ENCODE data around the gene BTN1A1.
A peak's percentile ranks its signal among the peaks of the same experiment; 100 is the strongest.
"Not testable (repeated sequence)": the region's sequence is repeated elsewhere in the genome, so short reads cannot be mapped to it uniquely, and the experiment has no call there.

BTN1A1 gene, protein sequence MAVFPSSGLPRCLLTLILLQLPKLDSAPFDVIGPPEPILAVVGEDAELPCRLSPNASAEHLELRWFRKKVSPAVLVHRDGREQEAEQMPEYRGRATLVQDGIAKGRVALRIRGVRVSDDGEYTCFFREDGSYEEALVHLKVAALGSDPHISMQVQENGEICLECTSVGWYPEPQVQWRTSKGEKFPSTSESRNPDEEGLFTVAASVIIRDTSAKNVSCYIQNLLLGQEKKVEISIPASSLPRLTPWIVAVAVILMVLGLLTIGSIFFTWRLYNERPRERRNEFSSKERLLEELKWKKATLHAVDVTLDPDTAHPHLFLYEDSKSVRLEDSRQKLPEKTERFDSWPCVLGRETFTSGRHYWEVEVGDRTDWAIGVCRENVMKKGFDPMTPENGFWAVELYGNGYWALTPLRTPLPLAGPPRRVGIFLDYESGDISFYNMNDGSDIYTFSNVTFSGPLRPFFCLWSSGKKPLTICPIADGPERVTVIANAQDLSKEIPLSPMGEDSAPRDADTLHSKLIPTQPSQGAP

DNA sequence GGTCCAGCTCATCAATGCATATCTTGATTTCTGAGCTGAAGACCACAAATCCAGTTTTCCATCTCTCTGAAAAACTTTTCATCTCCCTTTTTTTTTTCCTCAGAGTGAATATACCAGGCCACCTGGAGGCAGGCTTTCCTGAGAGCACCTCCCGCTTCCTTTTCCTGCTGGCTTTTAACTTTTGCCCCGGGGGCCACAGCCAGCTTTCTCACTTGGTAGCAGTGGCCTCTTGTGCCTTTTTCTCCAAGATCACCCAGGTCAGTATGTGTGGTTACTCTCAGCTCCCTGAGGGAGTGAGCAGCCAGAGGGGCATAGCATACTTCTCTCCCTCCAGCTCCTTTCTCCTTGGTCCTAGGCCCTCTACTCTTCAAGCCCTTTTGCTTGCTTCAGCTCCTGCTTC, at the start of gene BTN1A1:
Gene BTN1A1 (plus strand): TSS at position 202 of the 400 bp plus-strand sequence. CDS start 984 bp downstream, outside the sequence.
- no peak for DNase-seq

DNA sequence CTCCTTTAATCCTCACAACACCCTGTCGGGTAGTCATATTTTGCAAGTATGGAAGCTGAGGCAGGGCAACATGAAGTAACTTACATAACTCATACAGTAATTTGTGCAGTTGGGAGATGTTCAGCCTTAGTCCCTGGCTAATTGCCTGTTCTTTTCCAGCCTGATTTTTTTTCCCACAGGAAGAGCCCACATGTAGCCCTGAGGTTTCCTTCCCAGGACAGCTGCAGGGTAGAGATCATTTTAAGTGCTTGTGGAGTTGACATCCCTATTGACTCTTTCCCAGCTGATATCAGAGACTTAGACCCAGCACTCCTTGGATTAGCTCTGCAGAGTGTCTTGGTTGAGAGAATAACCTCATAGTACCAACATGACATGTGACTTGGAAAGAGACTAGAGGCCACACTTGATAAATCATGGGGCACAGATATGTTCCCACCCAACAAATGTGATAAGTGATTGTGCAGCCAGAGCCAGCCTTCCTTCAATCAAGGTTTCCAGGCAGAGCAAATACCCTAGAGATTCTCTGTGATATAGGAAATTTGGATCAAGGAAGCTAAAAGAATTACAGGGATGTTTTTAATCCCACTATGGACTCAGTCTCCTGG, 47.4 kb upstream of the BTN1A1 start:
- no peak for DNase-seq

DNA sequence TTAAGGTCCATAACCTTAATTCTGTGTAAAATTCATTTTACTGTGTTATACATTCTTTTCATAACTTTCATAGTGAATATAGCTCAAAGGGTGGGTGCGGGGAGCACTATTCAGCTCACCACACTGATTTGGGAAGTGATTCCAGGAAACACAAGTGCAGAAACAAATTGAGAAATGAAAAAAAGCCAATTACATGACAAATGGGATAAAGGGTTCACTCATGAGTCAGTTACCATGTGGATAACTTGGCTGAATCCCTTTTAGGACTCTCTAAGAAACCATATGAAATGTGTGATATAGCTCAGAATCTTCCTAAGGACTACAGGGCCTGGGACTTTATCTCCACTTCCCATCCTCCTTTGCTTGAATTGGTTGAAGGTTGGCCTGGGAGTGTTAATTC, 45.5 kb upstream of the BTN1A1 start:
- DNase-seq, result no peak

DNA sequence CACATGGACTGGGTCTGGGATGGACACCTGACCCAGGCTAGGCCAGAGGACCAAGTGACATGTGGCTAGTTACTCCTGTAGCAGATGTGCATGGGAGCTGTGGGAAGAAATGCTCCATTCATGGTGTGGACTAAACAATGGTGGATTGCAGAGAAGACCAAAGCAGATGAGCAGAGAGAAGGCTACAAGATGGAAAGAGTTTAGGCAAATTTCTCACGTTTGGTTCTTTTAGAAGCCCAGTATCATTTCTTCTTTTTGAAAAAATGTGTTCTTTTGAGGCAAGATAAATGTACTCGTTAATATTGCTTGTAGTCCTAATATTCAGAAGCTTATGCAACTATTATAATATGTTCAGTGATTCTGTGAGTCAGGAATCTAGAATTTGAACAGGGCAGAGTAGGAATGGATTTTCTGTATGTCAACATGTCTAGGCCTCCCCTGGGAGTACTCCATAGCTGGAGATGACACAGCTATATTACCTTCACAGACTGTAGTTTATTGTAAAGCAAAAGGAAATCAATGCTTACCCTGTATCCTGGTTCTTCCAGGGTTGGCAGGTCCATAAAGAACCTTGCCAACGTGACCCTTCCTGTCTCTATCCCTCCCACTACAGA, 44.6 kb upstream of the BTN1A1 start:
- DNase-seq, result no peak

DNA sequence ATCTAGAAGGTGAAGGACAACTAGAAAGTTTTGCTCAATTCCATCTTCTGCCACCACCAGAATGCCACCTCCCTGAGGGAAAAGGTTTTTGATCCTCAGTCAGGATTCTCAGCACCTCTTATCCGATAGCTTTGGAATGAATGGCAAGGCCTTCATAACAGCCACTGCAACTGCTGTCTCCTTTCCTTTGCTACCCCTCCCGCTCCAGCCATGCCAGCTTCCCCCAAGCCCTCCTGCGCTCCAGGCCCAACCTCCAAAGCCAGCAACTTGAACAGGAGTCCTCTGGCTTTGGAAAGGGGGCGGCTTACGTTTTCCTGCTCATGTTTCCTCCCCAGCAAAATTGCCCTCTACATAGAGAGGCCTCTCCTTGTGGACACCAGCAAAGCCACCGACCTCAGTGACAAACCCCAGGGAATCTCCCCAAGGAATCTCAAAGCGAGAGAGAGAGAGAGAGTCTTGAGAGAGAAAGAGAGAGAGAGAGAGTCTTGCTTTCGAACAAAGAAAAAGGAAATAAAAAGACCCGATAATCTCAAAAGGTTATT, 42.8 kb upstream of the BTN1A1 start:
- no peak for DNase-seq

DNA sequence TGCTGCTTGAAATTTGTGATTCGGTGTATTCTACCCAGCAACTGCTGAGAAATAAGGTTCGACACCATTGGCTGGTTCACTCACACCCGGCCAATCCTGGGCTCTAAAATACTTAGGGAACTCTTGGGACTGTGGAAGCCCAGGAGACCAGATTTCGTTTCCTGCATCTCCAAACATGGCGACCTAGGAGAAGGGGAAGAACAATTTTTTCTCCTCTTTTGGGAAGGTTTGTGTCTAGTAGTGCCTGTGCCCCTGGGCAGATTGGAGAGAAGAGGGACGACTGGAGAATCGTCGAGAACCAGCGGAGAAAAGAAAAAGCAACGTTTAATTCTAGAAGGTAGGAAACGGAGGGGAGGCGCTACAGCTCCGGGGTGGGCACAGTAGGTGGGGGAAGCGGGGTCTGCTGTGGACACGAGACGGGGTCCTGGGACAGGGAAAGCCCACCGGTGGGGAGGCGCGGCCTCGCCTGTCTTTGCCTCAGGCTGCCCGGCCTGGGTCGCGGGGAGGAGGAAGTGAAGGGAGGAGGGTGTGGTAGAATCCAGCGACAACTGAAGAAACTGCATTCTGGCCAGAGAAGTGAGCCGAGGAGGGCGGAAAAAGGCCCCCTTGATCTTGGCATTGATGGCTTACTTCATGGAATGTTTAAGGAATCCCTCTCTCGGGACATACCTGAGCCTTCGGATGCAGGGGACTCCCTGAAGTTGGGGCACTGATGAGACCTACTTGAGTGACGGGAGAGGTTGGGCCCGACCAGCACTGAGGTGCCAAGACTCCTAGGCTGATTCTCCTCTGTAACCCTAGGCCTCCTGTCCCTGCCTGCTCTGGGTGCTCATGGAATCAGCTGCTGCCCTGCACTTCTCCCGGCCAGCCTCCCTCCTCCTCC, 42.1 kb upstream of the BTN1A1 start, which contains the start of gene BTN2A1:
Gene BTN2A1 (plus strand): TSS at position 150 of the 883 bp plus-strand sequence. CDS start 682 bp downstream, at position 832.
- peak; percentile 73 for DNase-seq

DNA sequence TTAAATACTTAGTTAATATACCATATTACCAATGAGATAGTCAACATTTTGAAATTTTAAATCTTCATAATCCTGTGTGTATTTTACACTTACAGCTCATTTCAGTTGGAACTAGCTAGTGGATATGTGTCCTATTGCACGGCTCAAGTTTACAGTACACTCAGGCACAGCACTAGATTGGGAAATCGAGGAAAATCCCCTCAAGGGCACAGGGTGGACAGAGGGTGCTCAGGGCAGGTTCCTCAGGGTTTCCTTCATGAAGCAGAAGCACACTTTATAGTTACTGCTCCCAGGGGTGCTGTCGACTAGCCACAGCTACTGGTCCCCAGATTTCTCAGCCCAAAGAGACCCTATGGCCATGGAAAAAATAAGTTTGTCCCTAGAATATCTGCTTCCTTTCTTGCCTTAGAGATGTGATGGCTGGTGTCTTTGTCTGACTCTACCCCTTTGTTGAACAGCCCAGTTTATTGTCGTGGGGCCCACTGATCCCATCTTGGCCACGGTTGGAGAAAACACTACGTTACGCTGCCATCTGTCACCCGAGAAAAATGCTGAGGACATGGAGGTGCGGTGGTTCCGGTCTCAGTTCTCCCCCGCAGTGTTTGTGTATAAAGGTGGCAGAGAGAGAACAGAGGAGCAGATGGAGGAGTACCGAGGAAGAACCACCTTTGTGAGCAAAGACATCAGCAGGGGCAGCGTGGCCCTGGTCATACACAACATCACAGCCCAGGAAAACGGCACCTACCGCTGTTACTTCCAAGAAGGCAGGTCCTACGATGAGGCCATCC, 40.9 kb upstream of the BTN1A1 start:
- no peak for DNase-seq

DNA sequence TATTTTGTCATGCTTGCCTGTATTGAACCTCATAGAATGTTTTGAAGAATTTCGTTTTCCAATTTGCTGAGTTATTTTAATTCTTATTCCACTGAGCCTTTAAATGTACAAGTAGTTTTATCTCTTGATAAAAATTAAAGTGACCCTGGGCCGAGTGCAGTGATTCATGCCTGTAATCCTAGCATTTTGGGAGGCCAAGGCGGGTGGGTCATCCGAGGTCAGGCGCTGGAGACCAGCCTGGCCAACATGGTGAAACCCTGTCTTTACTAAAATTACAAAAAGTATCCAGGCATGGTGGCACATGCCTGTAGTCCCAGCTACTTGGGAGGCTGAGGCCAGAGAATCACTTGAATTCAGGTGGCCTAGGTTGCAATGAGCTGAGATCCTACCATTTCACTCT, 38.8 kb upstream of the BTN1A1 start:
- DNase-seq, result not testable (repeated sequence)

DNA sequence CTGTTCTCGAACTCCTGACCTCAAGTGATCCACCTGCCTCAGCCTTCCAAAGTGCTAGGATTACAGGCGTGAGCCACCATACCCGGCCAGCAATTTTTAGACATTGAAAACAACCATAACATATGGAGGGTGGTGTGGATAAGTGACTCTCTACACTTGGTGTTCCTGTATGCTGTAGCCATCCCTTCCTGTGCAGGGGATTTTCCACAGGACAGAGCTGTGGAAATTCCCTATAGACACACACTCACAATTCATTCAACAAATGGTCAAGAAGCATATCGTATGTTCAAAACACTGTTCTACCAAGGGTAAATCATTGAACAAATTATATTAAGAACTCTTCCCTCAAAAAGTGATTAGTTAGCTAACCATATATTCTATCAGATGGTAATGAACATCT, 36.1 kb upstream of the BTN1A1 start:
- no peak for DNase-seq

DNA sequence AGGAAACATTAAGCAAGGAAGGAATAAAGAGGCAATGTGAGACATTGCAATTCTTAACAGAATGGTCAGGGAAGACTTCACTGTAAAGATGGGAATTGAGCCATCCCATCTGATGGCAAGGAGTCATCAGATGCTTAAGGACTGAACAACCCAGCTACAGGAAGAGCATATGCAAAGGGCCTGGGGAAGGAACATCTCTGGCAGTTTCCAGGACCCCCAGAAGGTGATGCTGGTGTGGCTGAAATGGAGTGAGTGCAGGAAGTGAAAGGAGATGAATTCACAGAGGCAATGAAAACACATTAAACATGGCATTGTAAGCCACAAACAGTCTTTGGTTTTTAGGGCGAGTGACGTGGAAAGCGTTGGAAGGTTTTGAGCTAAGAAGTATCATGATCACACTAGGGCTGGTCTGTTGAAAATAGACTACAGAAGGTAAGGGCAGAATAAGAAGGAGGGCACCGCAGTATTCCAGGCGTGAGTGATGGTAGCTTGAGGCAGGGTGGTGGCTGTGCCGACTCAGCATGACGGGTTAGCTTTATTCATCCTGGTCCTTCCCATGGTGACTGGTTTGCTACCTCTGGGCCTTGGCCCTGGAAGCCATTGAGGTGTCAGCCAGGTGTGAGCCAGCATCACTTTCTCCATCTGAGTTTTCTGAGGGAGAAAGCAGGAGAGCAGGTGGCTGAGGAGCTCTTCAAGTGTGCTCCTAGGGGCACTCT, 35.5 kb upstream of the BTN1A1 start:
- no peak for DNase-seq

DNA sequence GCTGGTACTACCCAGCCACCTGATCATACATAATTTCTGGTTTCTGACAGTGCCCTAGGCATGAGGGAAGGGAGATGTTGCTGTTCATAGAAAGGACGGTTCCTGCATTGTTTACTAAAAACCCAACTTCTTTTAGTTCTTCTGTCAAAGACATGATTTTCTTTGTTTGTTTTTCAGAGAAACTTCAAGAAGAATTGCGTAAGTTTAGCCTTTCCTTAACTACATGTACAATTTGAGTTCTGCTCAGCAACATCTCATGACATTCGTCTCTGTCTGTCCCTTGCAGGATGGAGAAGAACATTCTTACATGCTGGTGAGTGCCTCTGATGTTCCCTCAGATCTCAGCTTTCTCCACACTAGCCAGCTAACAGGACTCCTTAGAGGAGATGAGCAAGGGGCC, 34.3 kb upstream of the BTN1A1 start:
- no peak for DNase-seq

DNA sequence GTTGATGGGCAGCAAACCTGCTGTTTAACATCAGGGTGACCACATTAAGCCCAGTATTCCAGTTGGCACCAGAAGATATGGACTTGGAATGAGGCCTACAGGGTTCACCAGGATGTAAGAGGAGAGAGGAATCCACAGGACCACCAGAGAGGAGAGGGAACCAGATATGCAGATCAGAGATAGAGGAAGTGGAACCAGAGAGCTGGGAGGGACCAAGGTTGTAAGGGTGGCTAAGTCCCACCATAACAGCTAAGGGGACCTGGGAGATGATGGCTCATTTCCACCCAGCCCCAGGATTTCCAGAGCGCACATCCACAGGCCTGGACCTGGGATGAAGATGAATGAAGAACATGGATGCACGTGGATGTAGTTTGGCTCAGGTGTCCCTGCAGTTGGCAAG, 31.3 kb upstream of the BTN1A1 start:
- DNase-seq, result no peak

DNA sequence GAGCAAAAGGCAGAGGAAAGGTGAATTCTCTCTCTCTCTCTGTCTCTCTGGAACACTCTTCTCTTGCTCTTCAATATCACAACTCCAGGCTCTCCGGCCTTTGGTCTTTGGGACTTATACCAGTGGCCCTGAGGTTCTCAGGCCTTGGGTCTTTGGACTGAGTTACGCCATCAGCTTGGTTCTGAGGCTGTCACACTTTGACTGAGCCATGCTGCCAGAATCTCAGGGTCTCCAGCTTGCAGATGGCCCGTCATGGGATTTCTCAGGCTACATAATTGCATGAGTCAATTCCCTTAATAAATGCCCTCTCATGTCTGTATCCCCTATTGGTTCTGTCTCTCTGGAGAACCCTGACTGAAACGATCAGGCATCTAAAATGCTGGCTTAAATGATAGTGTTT, 29.5 kb upstream of the BTN1A1 start:
- DNase-seq, result no peak

DNA sequence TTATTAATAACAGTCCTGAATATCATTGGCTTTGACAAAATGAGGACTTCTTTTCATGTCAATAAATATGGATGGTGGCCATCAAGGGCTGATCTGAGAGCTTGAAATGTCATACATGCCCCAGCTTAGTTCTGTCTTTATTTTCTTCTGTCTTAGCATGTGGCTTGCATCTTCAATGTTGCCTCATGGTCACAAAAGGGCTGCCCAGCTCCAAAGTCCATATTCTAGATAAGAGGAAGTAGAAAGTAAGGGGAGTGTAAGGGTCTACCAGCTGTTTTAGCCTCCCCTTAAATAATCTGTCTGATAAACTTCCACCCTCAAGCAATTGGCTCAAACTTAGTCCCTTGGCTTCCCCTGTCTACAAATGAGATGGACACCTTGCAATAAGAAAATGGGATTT, 28.1 kb upstream of the BTN1A1 start:
- no peak for DNase-seq

DNA sequence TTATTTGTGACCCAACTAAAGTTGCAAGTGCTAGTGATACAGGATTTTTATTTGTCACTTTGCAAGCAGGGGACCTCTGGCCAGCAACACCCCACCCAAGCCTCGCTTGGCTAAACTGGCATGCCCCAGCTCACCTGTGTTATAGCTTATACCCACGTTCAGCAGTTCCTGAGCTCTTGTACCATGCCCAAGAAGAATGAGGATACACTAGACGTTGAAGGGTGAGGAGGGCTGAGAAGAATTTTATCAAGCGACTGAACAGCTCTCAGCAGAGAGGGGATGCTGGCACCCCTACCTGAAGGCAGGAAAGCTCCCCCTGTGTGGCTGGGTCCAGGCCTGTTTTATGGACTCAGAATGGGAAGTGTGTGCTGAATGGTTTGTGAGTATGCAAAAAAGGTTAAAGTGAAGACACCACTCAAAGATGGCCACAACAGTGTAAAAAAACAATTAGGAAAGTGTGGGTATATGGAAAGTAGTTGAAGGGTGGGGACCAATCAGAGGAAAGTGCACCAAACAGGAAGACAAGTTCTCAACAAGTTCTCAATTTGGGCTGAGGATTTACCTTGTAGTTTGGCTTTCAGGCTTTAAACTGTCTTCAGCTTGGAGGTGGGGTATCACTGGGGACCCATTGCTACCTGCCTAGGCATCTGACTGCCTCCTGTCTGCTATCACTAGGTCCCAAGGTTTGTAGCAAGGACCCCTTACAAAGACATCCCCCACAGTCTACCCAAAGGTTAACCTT, 27.4 kb upstream of the BTN1A1 start:
- DNase-seq, result no peak

DNA sequence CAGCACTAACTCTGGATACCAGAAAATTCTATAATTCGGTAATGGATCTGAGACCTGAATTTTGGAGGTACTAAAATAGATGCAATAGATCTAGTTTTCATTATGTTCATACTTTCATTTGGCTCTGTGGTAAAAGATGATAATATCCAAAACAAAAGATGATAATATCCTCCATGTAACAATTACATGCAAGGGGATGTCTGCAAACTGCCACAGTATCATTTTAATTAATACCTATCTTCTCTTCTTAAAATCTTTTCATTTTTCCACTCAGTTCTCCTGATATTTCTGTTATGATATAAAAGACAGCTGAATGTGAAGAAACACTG, 26.7 kb upstream of the BTN1A1 start:
- no peak for DNase-seq

DNA sequence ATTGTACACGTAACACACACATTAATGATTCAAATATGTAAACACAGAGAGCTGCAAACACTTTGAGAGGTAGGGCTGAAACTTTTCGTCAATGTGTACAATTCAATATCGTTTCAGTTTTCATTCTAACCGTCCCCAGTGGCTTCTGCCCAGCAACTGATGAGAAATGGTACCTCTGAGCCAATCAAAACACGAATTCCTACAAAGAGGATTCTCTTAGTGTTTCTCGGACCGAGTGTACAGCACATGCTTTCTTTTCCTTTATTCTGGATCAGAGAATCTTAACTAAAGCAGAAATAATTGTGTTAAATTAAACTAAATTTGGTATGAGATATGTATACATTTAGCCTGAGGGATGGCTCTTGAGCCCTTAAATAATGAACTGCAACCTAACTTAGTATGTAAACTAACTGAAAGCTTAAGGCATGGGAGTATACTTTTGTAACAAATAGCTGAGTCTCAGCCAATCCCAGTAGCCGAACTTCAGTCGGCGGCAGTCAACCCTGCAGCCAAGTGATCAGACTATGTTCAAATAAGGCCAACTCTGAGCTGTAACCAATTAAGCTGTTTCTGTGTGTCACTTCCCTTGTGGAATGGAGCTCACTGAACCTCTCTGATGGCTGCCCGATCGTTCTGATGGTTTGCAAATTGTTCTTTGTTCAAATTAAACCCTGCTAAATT, 26.2 kb upstream of the BTN1A1 start:
- peak; percentile 81 for DNase-seq

DNA sequence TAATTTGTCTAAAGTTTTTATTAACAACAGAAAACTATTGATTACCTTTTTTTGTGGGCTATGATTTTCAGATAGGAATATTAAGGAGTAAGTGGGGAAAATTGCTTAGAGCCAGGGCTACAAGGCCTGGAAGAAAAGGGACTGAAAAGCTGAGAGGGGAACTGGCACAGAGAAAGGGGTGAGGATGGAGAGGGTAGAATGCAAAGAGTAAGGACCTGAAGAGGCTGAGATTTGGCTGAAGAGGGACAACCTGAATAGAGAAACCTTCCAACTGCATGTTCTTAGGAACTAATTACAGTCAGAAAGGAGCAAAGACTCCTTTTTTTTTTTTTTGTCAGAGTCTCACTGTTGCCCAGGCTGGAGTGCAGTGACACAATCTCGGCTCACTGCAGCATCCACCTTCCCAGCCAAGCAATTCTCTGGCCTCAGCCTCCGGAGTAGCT, 25.6 kb upstream of the BTN1A1 start:
- DNase-seq, result no peak

Measured in CD4-positive, alpha-beta T cell treated with Interleukin-17A for 4 hours (primary cell).